GM23248 (cell line): ENCODE data around the gene TRRAP. TPM values are rescaled to one million over a fixed set of nuclear protein-coding genes. Genes with fewer than 3 reads are reported as not detected.

Experiments
- DNase-seq: peaks from one replicate; pipeline ENCODE4 v3.0.0-alpha.2; 2015
- H2AFZ ChIP-seq: fragments of 200-600 bp; sonication (generic); 2 replicates; pipeline ENCODE4 v1.6.1; 2016; ENCODE audit warnings: antibody characterized with exemption
- H3F3A ChIP-seq: fragments of 200-600 bp; sonication (generic); 2 replicates; pipeline ENCODE4 v1.6.1; 2016; ENCODE audit warnings: mild to moderate bottlenecking, antibody characterized with exemption, mixed run types; ENCODE audit not compliant: insufficient read depth
- H3K27ac ChIP-seq: fragments of 200-600 bp; sonication (generic); 2 replicates; pipeline ENCODE4 v1.5.1; 2016; ENCODE audit warnings: mild to moderate bottlenecking
- H3K27me3 ChIP-seq: fragments of 200-600 bp; sonication (generic); replicated peaks from 2 replicates; pipeline ENCODE4 v1.6.1; 2016; ENCODE audit warnings: mild to moderate bottlenecking; ENCODE audit not compliant: insufficient read depth
- H3K36me3 ChIP-seq: fragments of 200-600 bp; sonication (generic); 2 replicates; pipeline ENCODE4 v1.6.1; 2016; ENCODE audit warnings: low read depth, mild to moderate bottlenecking
- H3K4me1 ChIP-seq: fragments of 200-600 bp; sonication (generic); 2 replicates; pipeline ENCODE4 v1.6.1; 2016; ENCODE audit warnings: mild to moderate bottlenecking; ENCODE audit not compliant: insufficient read depth
- H3K4me2 ChIP-seq: fragments of 200-600 bp; sonication (generic); one replicate; pipeline ENCODE4 v1.6.1; 2016; ENCODE audit warnings: mild to moderate bottlenecking; ENCODE audit not compliant: unreplicated experiment
- H3K4me3 ChIP-seq: fragments of 200-600 bp; sonication (generic); 2 replicates; pipeline ENCODE4 v1.5.1; 2016; ENCODE audit warnings: mild to moderate bottlenecking
- H3K79me2 ChIP-seq: fragments of 200-600 bp; sonication (generic); 2 replicates; pipeline ENCODE4 v1.6.1; 2016; ENCODE audit warnings: mild to moderate bottlenecking; ENCODE audit not compliant: insufficient read depth
- H3K9ac ChIP-seq: fragments of 200-600 bp; sonication (generic); 2 replicates; pipeline ENCODE4 v1.6.1; 2016; ENCODE audit warnings: mild to moderate bottlenecking
- H3K9me2 ChIP-seq: fragments of 200-600 bp; sonication (generic); 2 replicates; pipeline ENCODE4 v1.6.1; 2016; ENCODE audit warnings: mixed run types, mild to moderate bottlenecking, moderate library complexity; ENCODE audit not compliant: insufficient read depth
- H3K9me3 ChIP-seq: fragments of 200-600 bp; sonication (generic); one replicate; pipeline ENCODE4 v1.6.1; 2017; ENCODE audit warnings: low read depth
- H4K20me1 ChIP-seq: fragments of 200-600 bp; sonication (generic); 2 replicates; pipeline ENCODE4 v1.6.0; 2016; ENCODE audit not compliant: insufficient read depth
- EZH2 ChIP-seq: fragments of 200-600 bp; sonication (generic); IDR thresholded peaks from 2 replicates; pipeline ENCODE4 v1.6.1; 2018; ENCODE audit warnings: antibody characterized with exemption, mild to moderate bottlenecking; ENCODE audit not compliant: insufficient read depth, poor library complexity, severe bottlenecking
- EZH2phosphoT487 ChIP-seq: fragments of 200-600 bp; sonication (generic); IDR thresholded peaks from 2 replicates; pipeline ENCODE4 v1.6.1; 2018; ENCODE audit warnings: antibody characterized with exemption, moderate library complexity, mild to moderate bottlenecking, low read depth; ENCODE audit not compliant: insufficient read depth
- WGBS, 2 experiments: methylation state at CpG; one replicate each; pipeline ENCODE4 v1.1.6; 2015 to 2017; ENCODE audit warnings: low lambda C conversion rate in 2 of 2, low coverage in 1 of 2; ENCODE audit errors: missing lambda C conversion rate in 2 of 2; 5-methylcytosine and 5-hydroxymethylcytosine counted together
- in situ Hi-C: fragments of 300-500 bp; cut with MboI; formaldehyde crosslinking; loops from 2 replicates; pipeline ENCODE4 v1.15.0; 2020
- polyA plus RNA-seq: library from polyadenylated mRNA; unstranded; fragments of >200 nt; fragmentation: Nextera tagmentation; extraction: Ambion mirVana; gene quantifications from 2 replicates; pipeline ENCODE4 v1.2.1, GENCODE V29; 2016
- total RNA-seq: library from RNA; depleted of rRNA; stranded (reverse); fragments of >200 nt; shearing (Covaris generic); gene quantifications from 2 replicates; pipeline ENCODE4 v1.2.3, GENCODE V29; 2014

TRRAP gene
- total and polyA plus RNA-seq, 2 experiments from 2014 or later = 4.8 to 11.3 TPM

DNA sequence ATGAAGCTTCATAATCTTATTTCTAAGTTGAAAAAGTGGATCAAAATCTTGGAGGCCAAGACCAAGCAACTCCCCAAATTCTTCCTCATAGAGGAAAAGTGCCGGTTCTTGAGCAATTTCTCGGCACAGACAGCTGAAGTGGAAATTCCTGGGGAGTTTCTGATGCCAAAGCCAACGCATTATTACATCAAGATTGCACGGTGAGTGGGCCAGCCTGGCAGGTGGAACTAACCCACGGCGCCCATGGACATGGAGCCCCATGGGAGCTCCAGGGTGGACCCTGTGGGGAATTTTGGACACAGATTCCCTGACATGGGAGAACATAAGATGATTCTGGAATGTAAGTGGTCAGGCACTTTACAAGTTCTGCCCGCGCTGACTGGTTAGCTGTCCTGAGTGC lies 125.9 kb downstream of the TRRAP start:
- H3K4me2 ChIP-seq = no peak overlapping the region
- no peak for TF ChIP-seq EZH2
- no peak for TF ChIP-seq EZH2phosphoT487
- no peak overlapping the region for H3K4me3 ChIP-seq
- no peaks in the 10 kb centered on the region for H3K9me2 ChIP-seq
- H3K79me2 ChIP-seq = no peaks in the 10 kb centered on the region
- H3K36me3 ChIP-seq = peaks cover 14% of the 10 kb centered on the region; the same call in 1 of the 2 replicates
- no peak overlapping the region for H3K27ac ChIP-seq
- no peaks in the 10 kb centered on the region for H4K20me1 ChIP-seq
- H3F3A ChIP-seq = no peaks in the 10 kb centered on the region
- H3K27me3 ChIP-seq = no peaks in the 10 kb centered on the region
- no peaks in the 10 kb centered on the region for H3K9me3 ChIP-seq
- in situ Hi-C loops = no loop called here
- WGBS, 2 experiments = 89 to 92% methylated on average over 8 of the region's 8 CpGs
- no peak overlapping the region for H2AFZ ChIP-seq
- DNase-seq = no peak
- H3K4me1 ChIP-seq = no peaks in the 10 kb centered on the region
- no peak overlapping the region for H3K9ac ChIP-seq

DNA sequence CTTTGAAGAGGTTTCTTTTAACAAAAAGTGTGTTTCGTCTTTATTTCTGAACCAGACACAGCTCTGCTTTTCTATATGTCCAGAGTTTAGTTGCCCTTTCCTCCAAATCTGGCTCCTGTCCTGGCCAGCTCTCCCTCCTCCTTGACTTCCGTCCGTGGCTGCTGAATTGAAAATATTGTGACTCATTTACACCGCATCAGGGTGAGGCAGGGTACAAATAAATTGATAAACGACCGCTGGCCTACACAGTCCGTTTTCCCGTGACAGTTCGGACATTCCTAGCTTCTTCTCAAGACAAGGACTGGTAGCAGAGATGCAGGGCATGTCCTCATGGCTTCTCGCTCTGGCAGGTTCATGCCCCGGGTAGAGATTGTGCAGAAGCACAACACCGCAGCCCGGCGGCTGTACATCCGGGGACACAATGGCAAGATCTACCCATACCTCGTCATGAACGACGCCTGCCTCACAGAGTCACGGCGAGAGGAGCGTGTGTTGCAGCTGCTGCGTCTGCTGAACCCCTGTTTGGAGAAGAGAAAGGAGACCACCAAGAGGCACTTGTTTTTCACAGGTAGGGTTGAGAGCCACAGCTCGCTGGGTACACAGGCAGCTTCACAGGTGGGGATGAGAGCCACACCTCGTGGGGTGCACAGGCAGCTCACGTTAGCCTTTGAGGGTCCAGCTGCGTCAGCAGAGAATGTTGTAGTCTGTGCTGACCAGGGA lies 126.6 kb downstream of the TRRAP start:
- in situ Hi-C loops = no loop called here
- no peaks in the 10 kb centered on the region for H3K9me3 ChIP-seq
- no peaks in the 10 kb centered on the region for H3K9me2 ChIP-seq
- 92 to 93% methylated on average over 26 of the region's 26 CpGs for WGBS, 2 experiments
- no peak overlapping the region for H2AFZ ChIP-seq
- no peak overlapping the region for H3K27ac ChIP-seq
- no peaks in the 10 kb centered on the region for H3K27me3 ChIP-seq
- DNase-seq = no peak
- no peak overlapping the region for H3K4me2 ChIP-seq
- no peaks in the 10 kb centered on the region for H3K4me1 ChIP-seq
- peaks cover 9% of the 10 kb centered on the region; the same call in 1 of the 2 replicates for H3K36me3 ChIP-seq
- no peaks in the 10 kb centered on the region for H3F3A ChIP-seq
- H3K79me2 ChIP-seq = no peaks in the 10 kb centered on the region
- no peaks in the 10 kb centered on the region for H4K20me1 ChIP-seq
- TF ChIP-seq EZH2 (no peak), EZH2phosphoT487 (no peak)
- no peak overlapping the region for H3K9ac ChIP-seq
- no peak overlapping the region for H3K4me3 ChIP-seq

DNA sequence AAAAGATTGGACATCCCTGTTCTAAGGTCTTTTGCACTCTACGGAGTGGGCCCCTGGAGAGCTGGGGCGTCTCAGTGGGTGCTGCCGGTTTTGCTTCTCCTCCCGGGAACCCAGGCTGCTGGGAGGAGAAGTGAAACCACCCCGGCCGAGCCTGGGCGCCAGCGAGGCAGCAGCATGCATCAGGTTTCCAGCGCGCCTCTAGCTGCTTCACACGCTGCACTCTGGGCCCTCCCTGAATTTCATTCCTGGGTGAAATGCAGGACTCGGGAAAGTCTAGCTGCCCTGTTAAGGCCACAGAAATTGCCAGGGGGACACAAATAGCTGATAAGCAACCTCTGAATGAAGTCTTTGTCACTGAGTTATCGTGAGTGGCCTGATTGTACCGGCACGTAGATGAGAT lies 127.4 kb downstream of the TRRAP start:
- no peaks in the 10 kb centered on the region for H4K20me1 ChIP-seq
- H3K9me2 ChIP-seq = no peaks in the 10 kb centered on the region
- no peaks in the 10 kb centered on the region for H3K79me2 ChIP-seq
- H3K4me3 ChIP-seq = no peak overlapping the region
- no peaks in the 10 kb centered on the region for H3K4me1 ChIP-seq
- no peaks in the 10 kb centered on the region for H3K27me3 ChIP-seq
- no peak overlapping the region for H2AFZ ChIP-seq
- no peak for DNase-seq
- in situ Hi-C loops = no loop called here
- H3K4me2 ChIP-seq = no peak overlapping the region
- TF ChIP-seq EZH2phosphoT487 = no peak
- TF ChIP-seq EZH2 = no peak
- no peak overlapping the region for H3K9ac ChIP-seq
- peaks cover 9% of the 10 kb centered on the region; the same call in 1 of the 2 replicates for H3K36me3 ChIP-seq
- WGBS, 2 experiments = 89 to 90% methylated on average over 15 of the region's 15 CpGs
- no peaks in the 10 kb centered on the region for H3F3A ChIP-seq
- H3K9me3 ChIP-seq = no peaks in the 10 kb centered on the region
- H3K27ac ChIP-seq = no peak overlapping the region

DNA sequence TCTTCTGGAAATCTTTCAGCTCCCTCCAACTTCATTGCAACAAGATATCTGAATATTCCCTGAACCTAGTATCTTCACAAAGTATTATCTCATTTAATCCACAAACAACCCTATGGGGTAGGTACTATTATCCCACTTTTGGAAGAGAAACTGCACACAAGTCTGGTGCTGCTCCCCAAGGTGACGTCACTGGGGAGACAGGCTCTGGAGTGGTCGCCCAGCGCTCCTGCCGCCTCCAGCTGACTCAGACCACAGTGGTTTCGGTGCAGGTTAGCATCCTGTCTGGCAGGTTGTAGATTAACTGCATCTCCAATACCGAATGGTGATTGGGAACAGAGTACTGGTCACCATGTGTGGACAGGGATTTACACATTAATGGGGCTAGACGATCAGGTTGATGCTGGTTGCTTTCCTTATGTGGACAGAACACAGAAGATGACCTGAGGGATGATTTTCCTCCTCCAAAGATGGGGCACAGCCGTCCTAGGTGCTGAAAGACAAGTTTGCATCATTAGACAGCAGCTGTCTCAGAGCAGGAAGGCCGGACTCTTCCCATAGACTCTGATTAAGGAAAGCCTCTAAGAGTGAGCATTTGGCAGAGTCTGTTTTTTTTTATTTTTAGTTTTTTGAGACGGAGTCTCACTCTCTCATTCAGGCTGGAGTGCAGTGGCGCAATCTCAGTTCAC lies 128.6 kb downstream of the TRRAP start:
- Histone ChIP-seq H3K9me2 (no peaks in the 10 kb centered on the region), H3K27me3 (no peaks in the 10 kb centered on the region), H2AFZ (no peak overlapping the region), H3K4me3 (no peak overlapping the region), H3K79me2 (no peaks in the 10 kb centered on the region), H3F3A (no peaks in the 10 kb centered on the region), H3K36me3 (peaks cover 11% of the 10 kb centered on the region; the same call in 1 of the 2 replicates), H3K4me1 (no peaks in the 10 kb centered on the region), H3K4me2 (no peak overlapping the region), H3K27ac (no peak overlapping the region), H3K9ac (no peak overlapping the region), H3K9me3 (no peaks in the 10 kb centered on the region), H4K20me1 (no peaks in the 10 kb centered on the region)
- in situ Hi-C loops = no loop called here
- DNase-seq = no peak
- WGBS, 2 experiments = 91 to 95% methylated on average over 11 of the region's 11 CpGs
- no peak for TF ChIP-seq EZH2phosphoT487
- no peak for TF ChIP-seq EZH2
